ENCODE measurements around the gene JKAMP. TPM values are rescaled to one million over a fixed set of nuclear protein-coding genes. Genes with fewer than 3 reads are reported as not detected.

The JKAMP gene
- total and polyA plus RNA-seq, 4 donors = 19.7 to 65.1 (median 32.5) TPM

DNA sequence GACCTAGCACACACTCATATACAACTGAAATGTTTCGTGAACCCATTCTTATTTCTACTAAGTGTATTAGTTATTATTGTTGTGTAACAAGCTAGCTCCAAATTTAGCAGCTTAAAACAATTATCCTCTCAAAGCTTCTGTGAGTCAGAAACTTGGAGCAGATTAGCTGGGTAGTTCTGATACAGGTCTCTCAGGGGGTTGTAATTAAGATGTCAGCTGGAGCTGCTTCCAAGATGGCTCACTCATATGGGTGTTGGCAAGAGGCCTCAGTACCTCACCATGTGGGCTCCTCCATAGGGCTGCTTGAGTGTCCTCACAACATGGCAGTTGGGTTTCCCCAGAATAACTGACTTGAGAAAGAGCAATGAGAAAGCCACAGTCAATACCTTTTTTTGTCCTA lies 28.9 kb upstream of the JKAMP start (continued):
- TF ChIP-seq, protein P1, sequence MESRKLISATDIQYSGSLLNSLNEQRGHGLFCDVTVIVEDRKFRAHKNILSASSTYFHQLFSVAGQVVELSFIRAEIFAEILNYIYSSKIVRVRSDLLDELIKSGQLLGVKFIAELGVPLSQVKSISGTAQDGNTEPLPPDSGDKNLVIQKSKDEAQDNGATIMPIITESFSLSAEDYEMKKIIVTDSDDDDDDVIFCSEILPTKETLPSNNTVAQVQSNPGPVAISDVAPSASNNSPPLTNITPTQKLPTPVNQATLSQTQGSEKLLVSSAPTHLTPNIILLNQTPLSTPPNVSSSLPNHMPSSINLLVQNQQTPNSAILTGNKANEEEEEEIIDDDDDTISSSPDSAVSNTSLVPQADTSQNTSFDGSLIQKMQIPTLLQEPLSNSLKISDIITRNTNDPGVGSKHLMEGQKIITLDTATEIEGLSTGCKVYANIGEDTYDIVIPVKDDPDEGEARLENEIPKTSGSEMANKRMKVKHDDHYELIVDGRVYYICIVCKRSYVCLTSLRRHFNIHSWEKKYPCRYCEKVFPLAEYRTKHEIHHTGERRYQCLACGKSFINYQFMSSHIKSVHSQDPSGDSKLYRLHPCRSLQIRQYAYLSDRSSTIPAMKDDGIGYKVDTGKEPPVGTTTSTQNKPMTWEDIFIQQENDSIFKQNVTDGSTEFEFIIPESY (IDR thresholded peaks at IDR 0.05) = no peak
- no peak for TF ChIP-seq HNF4G (IDR thresholded peaks at IDR 0.05)

DNA sequence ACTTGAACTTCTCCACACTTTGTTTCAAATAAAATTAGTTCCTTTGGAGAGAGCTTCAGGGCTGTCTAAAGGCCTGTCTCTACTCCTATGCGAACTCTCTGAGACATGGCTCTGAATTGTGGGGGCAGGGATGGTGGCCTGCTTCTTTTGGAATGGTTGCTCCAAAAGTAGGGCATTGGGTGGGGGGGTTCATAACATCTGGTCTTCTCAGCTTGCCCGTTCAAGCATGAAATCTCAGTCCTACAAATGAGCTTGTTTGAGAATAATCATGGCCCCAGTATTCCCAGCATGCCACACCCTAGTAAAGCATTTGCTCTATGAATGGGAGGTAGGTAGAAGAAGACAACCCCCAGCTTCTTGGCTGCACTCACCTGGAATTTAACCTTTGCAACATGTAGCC lies 25.8 kb upstream of the JKAMP start:
- 96% methylated on average over 2 of the region's 2 CpGs for WGBS
- Histone ChIP-seq H3K4me1 (ENCODE audit: control insufficient read depth in 4 of 4, insufficient read depth in 4 of 4, low read length in 3 of 4) (no peaks in the 10 kb centered on the region), H3K9ac (ENCODE audit: low read depth in 1 of 2, low read length in 2 of 2) (no peak overlapping the region), H3K9me3 (ENCODE audit: control insufficient read depth in 4 of 4, low read length in 3 of 4) (no peaks in the 10 kb centered on the region), H3K27ac (ENCODE audit: low read depth in 1 of 2, low read length in 2 of 2) (no peak overlapping the region), H3K27me3 (ENCODE audit: control insufficient read depth in 4 of 4, insufficient read depth in 4 of 4, low read length in 3 of 4) (no peaks in the 10 kb centered on the region), H3K36me3 (ENCODE audit: control insufficient read depth in 4 of 4, insufficient read depth in 3 of 4, low read depth in 1 of 4, low read length in 3 of 4) (peaks cover 0 to 3% (median 1%) of the 10 kb centered on the region in 4 donors), H3K4me3 (ENCODE audit: low read depth in 1 of 3, low read length in 3 of 3) (no peak overlapping the region)
- TF ChIP-seq SP1 (IDR thresholded peaks at IDR 0.05) = no peak
- TF ChIP-seq TAF1 (conservative IDR thresholded peaks at IDR 0.05) = no peak
- no peak for TF ChIP-seq YY1 (IDR thresholded peaks at IDR 0.05)
- DNase-seq (ENCODE audit: low spot score) = no peak

DNA sequence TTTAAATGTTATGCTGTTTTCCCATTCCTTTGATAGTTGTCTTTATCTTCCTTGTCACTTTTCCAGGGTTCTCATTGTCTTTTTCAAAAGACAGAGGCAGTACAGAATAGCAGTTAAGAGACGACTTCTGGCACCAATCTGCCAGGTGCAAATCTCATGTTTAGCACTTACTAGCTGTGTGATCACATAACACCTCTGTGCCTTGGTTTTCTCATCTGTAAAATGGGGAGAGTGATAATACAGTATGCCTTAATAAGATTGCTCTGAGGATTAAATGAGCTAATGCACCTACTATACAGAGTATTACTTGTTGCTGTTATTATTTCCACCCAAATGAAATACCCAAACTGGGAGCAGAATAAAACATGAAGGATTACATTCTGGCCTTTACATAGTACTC lies 23.9 kb upstream of the JKAMP start:
- 96% methylated on average over 1 of the region's 1 CpG for WGBS
- H3K4me3 ChIP-seq (ENCODE audit: low read depth in 1 of 3, low read length in 3 of 3) = no peak overlapping the region
- no peak overlapping the region for H3K9ac ChIP-seq (ENCODE audit: low read depth in 1 of 2, low read length in 2 of 2)
- H3K9me3 ChIP-seq (ENCODE audit: control insufficient read depth in 4 of 4, low read length in 3 of 4) = no peaks in the 10 kb centered on the region
- no peak overlapping the region for H3K27ac ChIP-seq (ENCODE audit: low read depth in 1 of 2, low read length in 2 of 2)
- no peaks in the 10 kb centered on the region for H3K27me3 ChIP-seq (ENCODE audit: control insufficient read depth in 4 of 4, insufficient read depth in 4 of 4, low read length in 3 of 4)
- no peak for DNase-seq (ENCODE audit: low spot score)
- H3K36me3 ChIP-seq (ENCODE audit: control insufficient read depth in 4 of 4, insufficient read depth in 3 of 4, low read depth in 1 of 4, low read length in 3 of 4) = peaks cover 0 to 5% (median 1%) of the 10 kb centered on the region in 4 donors
- TF ChIP-seq, protein P2, sequence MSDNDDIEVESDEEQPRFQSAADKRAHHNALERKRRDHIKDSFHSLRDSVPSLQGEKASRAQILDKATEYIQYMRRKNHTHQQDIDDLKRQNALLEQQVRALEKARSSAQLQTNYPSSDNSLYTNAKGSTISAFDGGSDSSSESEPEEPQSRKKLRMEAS (IDR thresholded peaks at IDR 0.05) = no peak
- TF ChIP-seq JUND (IDR thresholded peaks at IDR 0.05) (no peak), YY1 (IDR thresholded peaks at IDR 0.05) (no peak), RAD21 (IDR thresholded peaks at IDR 0.05) (no peak)
- peaks cover 0 to 12% (median 11%) of the 10 kb centered on the region in 4 donors for H3K4me1 ChIP-seq (ENCODE audit: control insufficient read depth in 4 of 4, insufficient read depth in 4 of 4, low read length in 3 of 4)

DNA sequence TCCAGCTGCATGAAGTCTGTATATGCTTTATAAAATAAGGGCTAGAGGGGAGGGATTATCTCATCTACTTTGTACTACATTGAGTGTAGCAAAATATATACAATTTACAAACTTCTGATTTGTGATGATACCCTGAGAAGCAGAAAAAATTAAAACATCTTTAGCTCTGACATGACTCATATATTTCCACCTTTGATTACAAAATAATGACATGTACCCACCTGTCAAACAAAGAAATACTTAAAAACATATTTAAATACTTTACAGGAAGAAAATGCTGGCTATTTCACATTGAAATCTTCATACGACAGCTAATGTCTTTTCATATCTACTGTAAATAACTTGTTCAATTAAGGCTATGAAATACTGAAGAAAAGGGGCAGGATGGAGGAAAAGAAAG lies 22.4 kb upstream of the JKAMP start:
- H3K27ac ChIP-seq (ENCODE audit: low read depth in 1 of 2, low read length in 2 of 2) = no peak overlapping the region
- H3K36me3 ChIP-seq (ENCODE audit: control insufficient read depth in 4 of 4, insufficient read depth in 3 of 4, low read depth in 1 of 4, low read length in 3 of 4) = peaks cover 0 to 4% (median 0%) of the 10 kb centered on the region in 4 donors
- H3K9me3 ChIP-seq (ENCODE audit: control insufficient read depth in 4 of 4, low read length in 3 of 4) = no peaks in the 10 kb centered on the region
- H3K27me3 ChIP-seq (ENCODE audit: control insufficient read depth in 4 of 4, insufficient read depth in 4 of 4, low read length in 3 of 4) = no peaks in the 10 kb centered on the region
- H3K4me3 ChIP-seq (ENCODE audit: low read depth in 1 of 3, low read length in 3 of 3) = no peak overlapping the region
- WGBS = 95% methylated on average over 1 of the region's 1 CpG
- peaks cover 0 to 15% (median 12%) of the 10 kb centered on the region in 4 donors for H3K4me1 ChIP-seq (ENCODE audit: control insufficient read depth in 4 of 4, insufficient read depth in 4 of 4, low read length in 3 of 4)
- DNase-seq (ENCODE audit: low spot score) = no peak
- TF ChIP-seq JUND (IDR thresholded peaks at IDR 0.05) (no peak), EGR1 (IDR thresholded peaks at IDR 0.05; ENCODE audit: low read depth in 2 of 2) (no peak), SP1 (IDR thresholded peaks at IDR 0.05) (no peak), GABPA (IDR thresholded peaks at IDR 0.05 in 1 of 2, conservative IDR thresholded peaks at IDR 0.05 in 1 of 2) (no peak), FOXA1 (IDR thresholded peaks at IDR 0.05) (no peak), RXRA (IDR thresholded peaks at IDR 0.05) (no peak), NR2F2 (IDR thresholded peaks at IDR 0.05) (no peak), FOXA2 (IDR thresholded peaks at IDR 0.05) (no peak), YY1 (IDR thresholded peaks at IDR 0.05) (no peak), RAD21 (IDR thresholded peaks at IDR 0.05) (no peak), HNF4G (IDR thresholded peaks at IDR 0.05) (no peak), HNF4A (conservative IDR thresholded peaks at IDR 0.05) (no peak)
- TF ChIP-seq, protein P1 (IDR thresholded peaks at IDR 0.05) = no peak
- TF ChIP-seq, protein P3, sequence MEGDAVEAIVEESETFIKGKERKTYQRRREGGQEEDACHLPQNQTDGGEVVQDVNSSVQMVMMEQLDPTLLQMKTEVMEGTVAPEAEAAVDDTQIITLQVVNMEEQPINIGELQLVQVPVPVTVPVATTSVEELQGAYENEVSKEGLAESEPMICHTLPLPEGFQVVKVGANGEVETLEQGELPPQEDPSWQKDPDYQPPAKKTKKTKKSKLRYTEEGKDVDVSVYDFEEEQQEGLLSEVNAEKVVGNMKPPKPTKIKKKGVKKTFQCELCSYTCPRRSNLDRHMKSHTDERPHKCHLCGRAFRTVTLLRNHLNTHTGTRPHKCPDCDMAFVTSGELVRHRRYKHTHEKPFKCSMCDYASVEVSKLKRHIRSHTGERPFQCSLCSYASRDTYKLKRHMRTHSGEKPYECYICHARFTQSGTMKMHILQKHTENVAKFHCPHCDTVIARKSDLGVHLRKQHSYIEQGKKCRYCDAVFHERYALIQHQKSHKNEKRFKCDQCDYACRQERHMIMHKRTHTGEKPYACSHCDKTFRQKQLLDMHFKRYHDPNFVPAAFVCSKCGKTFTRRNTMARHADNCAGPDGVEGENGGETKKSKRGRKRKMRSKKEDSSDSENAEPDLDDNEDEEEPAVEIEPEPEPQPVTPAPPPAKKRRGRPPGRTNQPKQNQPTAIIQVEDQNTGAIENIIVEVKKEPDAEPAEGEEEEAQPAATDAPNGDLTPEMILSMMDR (IDR thresholded peaks at IDR 0.05; ENCODE audit: low read depth, low read length, missing input control) = no peak
- TF ChIP-seq, protein P4, sequence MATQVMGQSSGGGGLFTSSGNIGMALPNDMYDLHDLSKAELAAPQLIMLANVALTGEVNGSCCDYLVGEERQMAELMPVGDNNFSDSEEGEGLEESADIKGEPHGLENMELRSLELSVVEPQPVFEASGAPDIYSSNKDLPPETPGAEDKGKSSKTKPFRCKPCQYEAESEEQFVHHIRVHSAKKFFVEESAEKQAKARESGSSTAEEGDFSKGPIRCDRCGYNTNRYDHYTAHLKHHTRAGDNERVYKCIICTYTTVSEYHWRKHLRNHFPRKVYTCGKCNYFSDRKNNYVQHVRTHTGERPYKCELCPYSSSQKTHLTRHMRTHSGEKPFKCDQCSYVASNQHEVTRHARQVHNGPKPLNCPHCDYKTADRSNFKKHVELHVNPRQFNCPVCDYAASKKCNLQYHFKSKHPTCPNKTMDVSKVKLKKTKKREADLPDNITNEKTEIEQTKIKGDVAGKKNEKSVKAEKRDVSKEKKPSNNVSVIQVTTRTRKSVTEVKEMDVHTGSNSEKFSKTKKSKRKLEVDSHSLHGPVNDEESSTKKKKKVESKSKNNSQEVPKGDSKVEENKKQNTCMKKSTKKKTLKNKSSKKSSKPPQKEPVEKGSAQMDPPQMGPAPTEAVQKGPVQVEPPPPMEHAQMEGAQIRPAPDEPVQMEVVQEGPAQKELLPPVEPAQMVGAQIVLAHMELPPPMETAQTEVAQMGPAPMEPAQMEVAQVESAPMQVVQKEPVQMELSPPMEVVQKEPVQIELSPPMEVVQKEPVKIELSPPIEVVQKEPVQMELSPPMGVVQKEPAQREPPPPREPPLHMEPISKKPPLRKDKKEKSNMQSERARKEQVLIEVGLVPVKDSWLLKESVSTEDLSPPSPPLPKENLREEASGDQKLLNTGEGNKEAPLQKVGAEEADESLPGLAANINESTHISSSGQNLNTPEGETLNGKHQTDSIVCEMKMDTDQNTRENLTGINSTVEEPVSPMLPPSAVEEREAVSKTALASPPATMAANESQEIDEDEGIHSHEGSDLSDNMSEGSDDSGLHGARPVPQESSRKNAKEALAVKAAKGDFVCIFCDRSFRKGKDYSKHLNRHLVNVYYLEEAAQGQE (IDR thresholded peaks at IDR 0.05) = no peak
- no peak overlapping the region for H3K9ac ChIP-seq (ENCODE audit: low read depth in 1 of 2, low read length in 2 of 2)
